Kidney (tissue), 14 donors: ENCODE measurements around the gene DLEU7. TPM values are rescaled to one million over a fixed set of nuclear protein-coding genes. Genes with fewer than 3 reads are reported as not detected.

Source experiments
- DNase-seq, 5 donors: peaks; one replicate each; pipeline ENCODE4 v3.0.0-alpha.2; 2013 to 2020
- FAIRE-seq: peaks from 2 replicates; lab custom pipeline; 2012; peaks lifted over from hg19 to GRCh38; lab: Jason Lieb, UNC
- H3K27ac ChIP-seq, 2 donors: one replicate each; pipeline ENCODE4 v1.7.0; 2013; ENCODE audit warnings: low read depth in 2 of 2, low read length in 2 of 2, inconsistent platforms in 1 of 2
- H3K27me3 ChIP-seq: one replicate; pipeline ENCODE4 v1.7.1; 2013; ENCODE audit warnings: low read length, inconsistent platforms; ENCODE audit not compliant: control insufficient read depth, insufficient read depth
- H3K36me3 ChIP-seq, 3 donors: one replicate each; pipeline versions ENCODE4 v1.7.0 to v1.7.1; 2013; ENCODE audit warnings: low read length in 3 of 3, control low read depth in 1 of 3, inconsistent platforms in 1 of 3; ENCODE audit not compliant: insufficient read depth in 3 of 3, control insufficient read depth in 2 of 3
- H3K4me1 ChIP-seq, 3 donors: one replicate each; pipeline versions ENCODE4 v1.7.0 to v1.7.1; 2013; ENCODE audit warnings: low read length in 3 of 3, inconsistent platforms in 1 of 3, low read depth in 1 of 3; ENCODE audit not compliant: control insufficient read depth in 2 of 3, insufficient read depth in 2 of 3
- H3K4me3 ChIP-seq, 3 donors: one replicate each; pipeline versions ENCODE4 v1.7.0 to v1.8.1; 2013; ENCODE audit warnings: low read length in 3 of 3, control low read depth in 1 of 3, inconsistent platforms in 1 of 3
- H3K9ac ChIP-seq, 3 donors: one replicate each; pipeline versions ENCODE4 v1.7.0 to v1.7.1; 2013; ENCODE audit warnings: low read length in 3 of 3, control low read depth in 1 of 3, inconsistent platforms in 1 of 3
- H3K9me3 ChIP-seq, 3 donors: one replicate each; pipeline versions ENCODE4 v1.7.0 to v1.7.1; 2013; ENCODE audit warnings: low read length in 3 of 3, control low read depth in 1 of 3, inconsistent platforms in 1 of 3; ENCODE audit not compliant: control insufficient read depth in 2 of 3, insufficient read depth in 1 of 3
- intact Hi-C: fragments of 100-400 bp; cut with DNase I; formaldehyde crosslinking; loops from one replicate; pipeline ENCODE4 v1.11.1; 2022
- polyA plus RNA-seq: library from polyadenylated mRNA; stranded (reverse); fragments of 350-450 nt; fragmentation: Illumina TruSeq; extraction: RNeasy Lipid Tissue Mini Kit (QIAGEN cat#74804); gene quantifications from one replicate; pipeline ENCODE4 v1.2.3, GENCODE V29; 2014; ENCODE audit warnings: low read depth, low replicate concordance; ENCODE audit not compliant: insufficient read depth
- total RNA-seq: library from RNA; stranded (reverse); fragmentation: NEBNext Ultra II Directional; extraction: Animal tissue kit (Norgen Biotek cat#: 25700); gene quantifications from one replicate; pipeline ENCODE4 v1.2.1, GENCODE V29; 2021
- TF ChIP-seq, protein P1 (sequence below): IDR thresholded peaks from 3 replicates; pipeline ENCODE4 v1.5.1; 2012; ENCODE audit warnings: mild to moderate bottlenecking, moderate library complexity, borderline replicate concordance; ENCODE audit not compliant: insufficient read depth; ENCODE audit errors: extremely low read depth
- donor health status: control.
- donor health status: control.
- donor health status: control.
- donor health status: control.
- donor health status: control.
- donor health status: DM: yes; HTN: yes; CAD: no.
- donor health status: Normal renal cell carcinoma (clear cell type).

Gene DLEU7
- total and polyA plus RNA-seq, 2 donors from 2014 or later = 0.28 to 0.75 TPM

DNA sequence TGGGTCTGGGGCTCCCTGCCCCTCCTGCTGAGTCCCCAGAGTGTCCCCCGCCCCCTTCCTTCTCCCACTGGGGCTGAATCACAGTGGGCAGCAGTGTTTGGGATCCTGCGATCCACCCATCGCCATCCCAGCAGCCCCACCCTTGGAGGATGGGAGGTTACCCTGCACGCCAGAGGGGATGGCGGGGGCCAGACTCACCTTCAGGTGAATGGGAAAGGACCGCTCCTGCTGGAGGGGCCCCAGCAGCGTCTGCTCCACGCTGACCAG, 569 bp downstream of the DLEU7 start:
- Histone ChIP-seq H3K27me3 (no peaks in the 10 kb centered on the region), H3K4me1 (peaks cover 0 to 2% (median 0%) of the 10 kb centered on the region in 3 donors), H3K9ac (no peak overlapping the region), H3K4me3 (no peak overlapping the region), H3K9me3 (no peaks in the 10 kb centered on the region), H3K27ac (no peak overlapping the region), H3K36me3 (no peaks in the 10 kb centered on the region)
- no peak for DNase-seq
- intact Hi-C loops = no loop called here
- FAIRE-seq = no peak
- TF ChIP-seq, protein P1, sequence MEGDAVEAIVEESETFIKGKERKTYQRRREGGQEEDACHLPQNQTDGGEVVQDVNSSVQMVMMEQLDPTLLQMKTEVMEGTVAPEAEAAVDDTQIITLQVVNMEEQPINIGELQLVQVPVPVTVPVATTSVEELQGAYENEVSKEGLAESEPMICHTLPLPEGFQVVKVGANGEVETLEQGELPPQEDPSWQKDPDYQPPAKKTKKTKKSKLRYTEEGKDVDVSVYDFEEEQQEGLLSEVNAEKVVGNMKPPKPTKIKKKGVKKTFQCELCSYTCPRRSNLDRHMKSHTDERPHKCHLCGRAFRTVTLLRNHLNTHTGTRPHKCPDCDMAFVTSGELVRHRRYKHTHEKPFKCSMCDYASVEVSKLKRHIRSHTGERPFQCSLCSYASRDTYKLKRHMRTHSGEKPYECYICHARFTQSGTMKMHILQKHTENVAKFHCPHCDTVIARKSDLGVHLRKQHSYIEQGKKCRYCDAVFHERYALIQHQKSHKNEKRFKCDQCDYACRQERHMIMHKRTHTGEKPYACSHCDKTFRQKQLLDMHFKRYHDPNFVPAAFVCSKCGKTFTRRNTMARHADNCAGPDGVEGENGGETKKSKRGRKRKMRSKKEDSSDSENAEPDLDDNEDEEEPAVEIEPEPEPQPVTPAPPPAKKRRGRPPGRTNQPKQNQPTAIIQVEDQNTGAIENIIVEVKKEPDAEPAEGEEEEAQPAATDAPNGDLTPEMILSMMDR = no peak

DNA sequence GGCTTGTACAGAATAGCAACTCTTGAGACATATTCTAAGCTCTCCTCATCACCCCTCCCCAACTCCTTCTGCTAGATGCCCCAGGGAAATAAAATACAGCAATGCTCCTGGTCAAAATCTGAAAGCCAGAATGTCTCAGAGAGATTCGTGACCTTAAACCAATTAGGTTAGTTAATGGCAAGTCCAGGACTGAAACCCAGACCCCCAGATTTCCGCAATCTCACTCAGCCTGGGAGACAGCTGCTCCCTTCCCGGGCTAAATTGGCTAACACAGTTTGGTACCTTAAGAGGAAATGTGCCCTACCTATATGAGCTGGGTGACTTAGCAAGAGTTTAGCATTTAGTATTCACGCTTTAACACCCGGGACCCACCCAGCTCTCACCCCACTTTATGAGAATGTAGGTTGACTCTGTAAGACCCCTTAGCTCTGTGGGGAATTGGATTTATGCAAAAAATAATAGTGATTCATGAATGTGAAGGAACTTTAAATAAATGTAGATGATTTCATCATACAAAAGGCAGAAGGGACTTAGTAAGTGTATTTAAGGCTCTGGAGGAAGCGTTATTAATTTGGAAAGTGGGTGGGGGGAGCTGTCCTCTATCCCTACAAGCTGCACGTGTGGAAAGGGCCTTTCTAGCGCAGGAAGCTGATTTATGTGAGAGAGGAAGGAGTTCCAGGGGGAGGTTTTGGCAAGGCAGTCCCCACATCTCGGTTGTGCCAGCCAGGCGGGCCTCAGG, 1.1 kb downstream of the DLEU7 start:
- H3K27ac ChIP-seq = no peak overlapping the region
- no peaks in the 10 kb centered on the region for H3K9me3 ChIP-seq
- peaks cover 0 to 2% (median 0%) of the 10 kb centered on the region in 3 donors for H3K4me1 ChIP-seq
- H3K9ac ChIP-seq = no peak overlapping the region
- intact Hi-C loops = no loop called here
- TF ChIP-seq, protein P1 = no peak
- peak in 1 of 5 donors; percentile 27 for DNase-seq
- H3K36me3 ChIP-seq = no peaks in the 10 kb centered on the region
- no peaks in the 10 kb centered on the region for H3K27me3 ChIP-seq
- no peak for FAIRE-seq
- no peak overlapping the region for H3K4me3 ChIP-seq

DNA sequence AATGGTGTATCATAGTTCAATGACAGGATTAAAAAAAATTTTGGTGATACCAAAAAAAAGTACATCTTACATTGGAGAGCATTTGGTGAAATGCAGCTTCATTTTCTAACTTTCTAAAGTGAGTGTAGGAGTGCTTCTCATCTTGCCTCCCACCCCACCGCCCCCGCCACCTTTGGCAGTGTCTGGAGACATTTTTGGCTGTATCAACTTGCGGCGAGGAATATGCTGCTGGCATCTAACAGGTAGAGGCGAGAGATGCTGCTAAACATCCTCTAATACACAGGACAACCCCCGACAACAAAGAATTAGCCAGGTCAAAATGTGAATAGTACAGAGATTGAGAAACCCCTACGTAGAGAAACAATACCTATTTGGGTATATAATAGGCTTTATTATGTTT, 1.7 kb downstream of the DLEU7 start:
- H3K9me3 ChIP-seq = no peaks in the 10 kb centered on the region
- H3K4me3 ChIP-seq = no peak overlapping the region
- intact Hi-C loops = no loop called here
- no peaks in the 10 kb centered on the region for H3K36me3 ChIP-seq
- H3K27me3 ChIP-seq = no peaks in the 10 kb centered on the region
- TF ChIP-seq, protein P1 = no peak
- H3K27ac ChIP-seq = no peak overlapping the region
- no peak overlapping the region for H3K9ac ChIP-seq
- peaks cover 0 to 2% (median 0%) of the 10 kb centered on the region in 3 donors for H3K4me1 ChIP-seq
- FAIRE-seq (no peak), DNase-seq (no peak)

DNA sequence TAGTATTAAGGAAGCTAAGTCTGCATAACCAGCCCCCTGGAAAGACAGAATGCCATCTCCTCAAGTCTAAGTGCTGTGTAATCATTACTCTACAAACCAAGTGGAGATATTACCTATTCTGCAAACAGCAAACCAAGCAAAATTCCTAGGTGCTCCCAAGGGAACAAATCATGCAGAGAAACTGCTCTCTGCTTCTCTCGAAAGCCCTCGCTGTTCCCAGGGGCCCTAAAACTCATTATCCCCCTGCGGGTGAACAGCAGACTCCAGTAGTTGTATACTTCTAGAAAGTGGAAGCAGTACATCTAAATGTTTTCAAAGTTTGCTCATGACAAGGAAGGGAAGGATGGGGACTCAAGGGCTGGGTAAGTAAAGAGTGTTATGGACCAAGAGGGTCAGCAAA, 3.2 kb downstream of the DLEU7 start:
- Histone ChIP-seq H3K4me1 (peaks cover 0 to 2% (median 0%) of the 10 kb centered on the region in 3 donors), H3K4me3 (no peak overlapping the region), H3K9ac (no peak overlapping the region), H3K9me3 (no peaks in the 10 kb centered on the region), H3K36me3 (no peaks in the 10 kb centered on the region), H3K27ac (no peak overlapping the region), H3K27me3 (no peaks in the 10 kb centered on the region)
- DNase-seq = no peak
- FAIRE-seq = no peak
- TF ChIP-seq, protein P1 = no peak
- intact Hi-C loops = no loop called here
